ENCODE data around the gene CD48.

CD48 gene

GRCh38 chr1:160634543-160635491 is 76.8 kb downstream of the CD48 start:
- H3K4me3 ChIP-seq: no peak overlapping the region

DNA sequence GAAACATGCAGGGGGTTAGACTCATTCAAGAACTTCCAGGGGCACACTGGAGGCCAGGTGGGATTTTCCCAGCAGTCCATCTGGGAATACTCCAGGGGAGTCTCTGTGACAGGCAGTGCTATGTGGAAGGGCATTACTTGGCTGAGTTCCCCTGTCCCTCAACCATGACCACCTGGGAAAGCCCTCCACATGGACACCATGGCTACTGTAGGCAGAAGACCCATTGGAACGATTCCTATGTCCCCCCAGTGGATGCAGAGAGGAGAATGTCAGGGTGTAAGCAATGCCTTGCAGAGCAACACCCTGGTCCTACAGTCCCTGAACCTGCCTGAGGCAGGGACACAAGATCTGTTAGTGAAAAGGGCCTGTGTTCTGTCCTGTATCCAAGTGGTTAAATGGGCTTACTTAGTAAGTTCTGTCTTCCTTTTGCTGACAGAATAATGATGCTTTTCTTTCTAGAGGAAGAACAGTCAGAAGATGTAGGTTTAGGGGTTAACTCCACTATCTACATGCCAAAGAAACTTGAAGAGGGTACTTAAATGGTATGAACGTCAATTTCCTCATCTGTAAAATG is 78.2 kb downstream of the CD48 start:
- no peak for DNase-seq (ENCODE audit: low spot score)
- no peak overlapping the region for H3K4me3 ChIP-seq
- no peak for TF ChIP-seq CTCF (IDR thresholded peaks at IDR 0.05)
- H3K27ac ChIP-seq: no peak overlapping the region

More at GRCh38 chr1:160634543-160635491, 76.8 kb downstream of the CD48 start:
- no peak for TF ChIP-seq CTCF (IDR thresholded peaks at IDR 0.05)
- no peak overlapping the region for H3K27ac ChIP-seq
- no peak for DNase-seq (ENCODE audit: low spot score)

DNA sequence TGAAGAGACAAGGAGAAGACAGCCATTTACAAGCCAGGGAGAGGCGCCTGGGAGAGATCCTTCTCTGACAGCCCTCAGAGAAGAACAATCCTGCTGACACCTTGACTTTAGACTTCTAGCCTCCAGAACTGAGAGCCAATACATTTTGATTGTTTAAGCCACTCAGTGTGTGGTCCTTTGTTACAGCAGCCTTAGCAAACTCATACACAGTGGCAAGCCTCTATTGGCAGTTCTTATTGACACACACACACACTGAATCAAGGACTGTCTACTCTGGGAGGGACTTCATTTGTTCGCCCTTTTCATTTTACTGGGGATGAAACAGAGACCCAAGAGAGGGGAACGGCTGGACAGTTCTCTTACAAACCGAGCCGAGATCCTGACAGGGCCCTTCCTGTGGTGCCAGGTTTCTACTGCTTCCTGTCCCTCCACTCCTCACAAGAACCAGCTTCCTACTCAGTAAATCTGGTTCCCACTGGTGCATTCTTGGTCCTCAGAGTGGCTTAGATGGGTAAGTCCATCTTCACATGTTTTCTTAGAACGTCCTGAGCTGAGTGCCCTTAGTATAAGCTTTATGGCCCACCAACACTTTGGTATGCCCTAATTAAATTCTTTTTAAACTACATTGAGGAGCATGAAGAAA is 79.5 kb downstream of the CD48 start:
- DNase-seq (ENCODE audit: low spot score): no peak
- H3K4me3 ChIP-seq: no peak overlapping the region
- no peak for TF ChIP-seq CTCF (IDR thresholded peaks at IDR 0.05)
- no peak overlapping the region for H3K27ac ChIP-seq

GRCh38 chr1:160630523-160631451 is 80.8 kb downstream of the CD48 start:
- no peak for TF ChIP-seq CTCF (IDR thresholded peaks at IDR 0.05)
- no peak for DNase-seq (ENCODE audit: low spot score)
- no peak overlapping the region for H3K4me3 ChIP-seq
- H3K27ac ChIP-seq: no peak overlapping the region

DNA sequence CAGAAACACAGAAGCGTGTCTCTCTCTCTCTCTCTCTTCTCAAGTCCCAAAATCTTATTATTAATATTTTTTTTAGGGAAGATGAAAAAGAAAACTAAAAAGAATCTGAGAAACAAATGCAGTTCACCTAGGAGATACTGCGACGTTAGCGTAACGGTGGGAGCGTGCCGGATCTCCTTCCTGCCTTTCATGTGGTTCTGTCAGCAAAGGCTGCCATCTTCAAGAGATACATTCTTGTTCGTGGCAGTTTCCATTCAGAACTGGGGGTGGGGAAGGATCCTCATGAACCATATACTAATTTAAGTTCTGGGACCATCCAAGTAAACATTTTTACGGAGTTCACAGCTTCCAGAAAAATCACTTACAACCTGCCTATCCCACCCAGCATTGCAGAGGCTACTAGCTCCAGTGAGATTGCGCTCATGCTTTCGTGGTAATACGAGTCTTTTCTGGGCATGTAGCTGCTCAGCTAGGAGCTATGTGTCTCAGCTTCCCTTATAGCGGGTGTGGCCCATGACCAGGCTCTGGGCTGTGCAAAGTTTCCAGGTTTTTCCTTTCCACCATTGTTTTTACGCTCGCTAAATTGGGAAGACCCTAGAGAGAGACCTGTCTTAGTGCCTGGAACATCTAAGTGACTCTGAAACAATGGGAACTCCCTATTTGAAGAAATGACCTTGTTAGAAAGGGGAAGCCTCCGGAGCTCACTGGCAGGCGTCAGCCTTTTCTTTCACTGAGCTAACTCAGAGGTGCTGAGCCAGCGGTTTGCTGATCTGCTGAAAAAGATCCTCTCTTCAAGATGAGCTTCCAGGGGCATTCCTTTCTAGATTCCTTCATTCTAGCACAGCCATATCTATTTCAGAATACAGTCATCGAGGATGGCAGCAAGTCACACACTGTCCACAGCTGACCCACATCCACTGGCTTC is 82.1 kb downstream of the CD48 start:
- DNase-seq (ENCODE audit: low spot score): no peak
- Histone ChIP-seq H3K4me3 (no peak overlapping the region), H3K27ac (no peak overlapping the region)
- TF ChIP-seq CTCF (IDR thresholded peaks at IDR 0.05): no peak
